ENCODE measurements around the gene EHMT1.

The EHMT1 gene

DNA sequence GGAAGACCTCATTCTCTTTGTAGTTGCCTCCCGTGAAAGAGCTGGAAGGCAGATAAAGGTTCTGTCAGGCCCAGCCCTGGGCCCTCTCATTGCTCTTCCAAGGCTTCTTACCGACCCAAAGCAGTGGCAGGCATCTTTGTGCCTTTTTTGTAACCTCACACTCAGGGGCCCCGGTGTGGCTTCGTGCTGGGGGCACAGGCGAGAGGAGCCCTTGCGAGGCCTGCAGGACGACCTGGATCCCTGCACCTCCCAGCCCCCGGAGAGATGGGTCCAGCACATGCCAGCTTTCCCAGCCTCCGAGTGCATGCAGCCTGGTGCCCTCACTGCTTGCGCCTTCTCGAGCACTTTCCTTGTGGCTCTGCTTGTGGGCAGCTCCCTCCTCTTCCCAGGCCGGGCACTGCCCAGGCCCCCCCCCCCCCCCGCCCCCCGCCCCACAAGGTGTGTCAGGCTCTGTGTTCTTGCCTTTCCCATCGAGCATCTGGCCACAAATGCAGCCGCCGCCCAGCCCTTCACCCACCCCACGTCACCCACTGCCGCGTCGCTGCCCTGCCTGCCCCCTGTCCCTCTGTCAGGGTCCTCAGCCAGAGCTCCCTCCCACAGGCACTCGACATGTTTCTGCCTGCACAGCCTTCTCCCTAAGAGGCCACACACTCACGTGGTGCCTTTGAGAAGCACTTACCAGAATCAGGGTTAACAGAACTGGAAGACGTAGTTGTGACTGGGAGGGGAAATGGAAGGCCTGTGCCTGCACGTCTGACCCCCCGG is 195.0 kb downstream of the EHMT1 start:
- no peak for FAIRE-seq

DNA sequence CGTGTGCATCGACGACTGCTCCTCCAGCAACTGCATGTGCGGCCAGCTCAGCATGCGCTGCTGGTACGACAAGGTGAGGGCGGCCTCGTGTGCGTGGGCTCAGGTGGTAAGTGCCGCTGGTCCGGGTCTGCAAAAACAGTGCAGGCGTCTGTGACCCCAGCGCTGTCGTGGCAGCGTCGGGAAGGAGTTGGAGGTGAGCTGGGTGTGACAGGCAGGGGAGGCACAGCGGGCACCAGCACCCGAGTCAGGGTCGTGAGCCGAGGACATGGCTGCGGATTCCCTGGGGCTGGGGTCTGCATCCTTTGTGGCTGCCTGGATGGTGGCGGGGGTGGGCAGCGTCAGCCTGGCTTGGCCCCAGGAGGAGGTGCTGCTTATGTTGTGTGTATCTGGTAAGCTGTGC is 195.6 kb downstream of the EHMT1 start:
- FAIRE-seq, result no peak

DNA sequence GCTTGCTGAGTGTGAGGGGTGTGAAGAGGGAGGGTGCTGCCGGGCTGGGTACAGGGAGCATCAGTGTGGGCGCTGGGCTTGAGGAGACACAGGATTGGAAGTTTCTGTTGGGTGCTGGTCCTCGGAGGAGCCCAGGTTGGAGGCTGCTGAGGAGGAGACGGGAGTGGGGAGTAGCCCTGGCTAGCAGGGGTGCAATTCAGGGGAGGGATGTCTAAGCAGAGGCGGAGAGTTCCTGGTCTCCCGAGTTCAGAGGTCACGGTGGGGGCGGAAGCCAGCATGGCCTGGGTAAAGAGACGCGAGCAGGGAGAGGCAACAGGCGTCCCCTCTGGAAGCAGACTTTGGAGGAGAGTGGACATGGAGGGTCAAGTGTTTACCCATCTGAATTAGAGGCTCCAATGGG is 196.0 kb downstream of the EHMT1 start:
- no peak for FAIRE-seq

DNA sequence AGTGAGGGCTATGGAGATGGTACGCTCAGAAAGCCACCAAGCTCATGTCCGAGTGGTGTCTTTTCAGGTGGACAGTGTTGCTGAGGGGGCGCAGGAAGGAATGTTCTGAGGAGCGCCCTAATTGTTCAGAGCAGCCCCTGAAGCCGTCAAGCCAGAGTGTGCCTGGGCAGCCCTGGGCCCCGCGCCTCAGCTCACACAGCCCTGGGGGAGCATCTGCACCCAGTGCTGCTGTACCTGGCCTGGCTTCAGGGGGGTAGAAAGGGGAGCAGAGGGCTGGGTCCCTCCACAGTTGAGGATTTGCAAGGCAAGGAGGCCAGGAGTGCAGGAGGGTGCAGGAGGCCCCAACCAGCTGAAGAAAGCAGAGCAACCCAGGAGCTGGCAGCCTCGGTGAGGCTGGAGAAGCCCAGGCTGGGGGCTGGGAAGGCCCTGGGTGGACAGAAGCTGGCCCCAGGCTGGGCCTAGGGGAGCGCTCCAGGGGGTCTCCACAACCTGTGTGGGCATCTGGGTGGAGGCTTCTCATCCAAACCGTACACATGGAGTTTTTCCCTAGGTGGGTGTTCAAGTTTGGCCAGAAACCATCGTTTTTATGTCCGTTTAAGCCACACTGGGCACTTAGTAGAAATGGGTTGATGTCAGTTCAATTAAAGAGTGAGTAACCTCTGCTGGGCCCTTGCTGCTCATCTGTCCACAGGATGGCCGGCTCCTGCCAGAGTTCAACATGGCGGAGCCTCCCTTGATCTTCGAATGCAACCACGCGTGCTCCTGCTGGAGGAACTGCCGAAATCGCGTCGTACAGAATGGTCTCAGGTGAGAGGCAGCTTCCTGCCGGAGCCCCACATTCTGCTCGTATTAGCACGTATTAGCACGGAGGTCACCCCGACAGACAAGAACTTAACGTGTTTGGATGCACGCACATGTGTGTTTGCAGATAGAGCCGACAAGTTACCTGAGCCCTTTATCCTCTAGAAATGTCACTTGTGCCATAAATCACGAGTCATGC is 196.8 kb downstream of the EHMT1 start:
- no peak for FAIRE-seq

DNA sequence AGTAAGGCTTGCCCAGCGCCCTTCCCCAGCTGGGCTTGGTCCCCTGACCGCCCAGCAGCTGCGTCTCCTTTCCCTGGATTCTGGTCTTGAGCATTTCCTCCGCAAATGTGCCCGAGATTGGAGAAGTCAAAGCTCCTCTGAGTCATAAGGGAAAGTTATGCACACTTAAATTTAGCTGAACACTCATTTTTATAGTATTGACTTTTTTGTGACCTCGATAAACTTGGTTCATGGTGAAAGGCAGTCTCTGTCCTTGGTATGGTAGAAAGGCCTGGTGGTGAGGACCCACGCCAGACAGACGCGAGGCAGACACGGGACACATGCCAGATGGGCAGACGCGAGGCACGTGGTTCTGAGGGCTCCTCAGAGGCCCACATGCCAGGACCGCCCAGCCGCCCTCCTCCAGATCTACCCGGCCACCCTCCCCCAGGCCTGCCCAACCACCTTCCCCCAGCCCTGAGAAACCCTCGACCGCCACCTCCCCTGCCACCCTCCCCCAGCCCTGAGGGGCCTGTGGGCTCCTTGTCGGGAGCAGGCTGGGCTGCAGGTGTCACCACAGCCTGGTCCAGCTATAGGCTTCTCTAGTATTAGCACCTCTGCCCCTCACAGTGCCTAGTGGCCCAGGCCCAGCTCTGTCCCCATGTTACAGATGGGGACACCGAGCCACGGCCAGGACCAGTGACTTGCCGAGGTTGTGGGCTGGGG is 197.9 kb downstream of the EHMT1 start:
- FAIRE-seq, result no peak

DNA sequence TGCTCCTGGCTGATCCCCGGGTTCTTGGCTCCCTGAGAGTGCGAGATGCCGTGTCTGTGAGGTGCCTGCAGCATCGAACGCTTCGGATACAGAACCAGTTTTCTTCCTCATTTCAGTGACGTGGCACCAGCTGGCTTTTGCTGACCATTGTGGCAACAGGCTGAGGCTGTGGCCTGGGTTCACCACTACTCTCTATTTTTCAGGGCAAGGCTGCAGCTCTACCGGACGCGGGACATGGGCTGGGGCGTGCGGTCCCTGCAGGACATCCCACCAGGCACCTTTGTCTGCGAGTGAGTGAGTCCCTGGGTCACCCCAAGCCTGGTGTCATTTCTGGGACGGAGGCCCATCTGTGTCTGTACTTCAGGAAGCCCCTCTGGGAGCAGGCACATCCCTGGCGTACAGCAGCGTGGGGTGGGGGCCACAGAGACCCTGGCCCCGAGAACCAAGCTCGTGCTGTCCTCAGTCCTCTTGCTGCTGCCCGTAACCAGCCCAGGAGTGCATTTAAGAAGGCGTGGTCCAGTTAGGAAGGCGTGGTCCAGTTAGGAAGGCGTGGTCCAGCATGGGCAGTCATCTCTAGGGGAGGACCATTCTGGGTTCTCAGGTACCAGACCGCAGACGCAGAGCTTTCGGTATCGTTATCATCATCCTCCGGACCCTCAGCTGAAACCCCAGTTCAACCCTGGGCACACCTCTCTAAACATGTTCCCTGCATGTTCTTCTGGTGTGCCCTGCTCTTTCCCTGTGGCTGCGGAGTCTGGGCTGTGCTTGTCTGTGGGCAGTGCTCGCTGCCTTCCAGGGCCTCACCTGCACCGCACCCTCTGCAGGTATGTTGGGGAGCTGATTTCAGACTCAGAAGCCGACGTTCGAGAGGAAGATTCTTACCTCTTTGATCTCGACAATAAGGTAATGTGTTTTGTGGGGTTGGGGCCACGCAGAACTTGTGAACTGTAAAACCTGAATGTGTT is 198.7 kb downstream of the EHMT1 start:
- FAIRE-seq, result no peak

DNA sequence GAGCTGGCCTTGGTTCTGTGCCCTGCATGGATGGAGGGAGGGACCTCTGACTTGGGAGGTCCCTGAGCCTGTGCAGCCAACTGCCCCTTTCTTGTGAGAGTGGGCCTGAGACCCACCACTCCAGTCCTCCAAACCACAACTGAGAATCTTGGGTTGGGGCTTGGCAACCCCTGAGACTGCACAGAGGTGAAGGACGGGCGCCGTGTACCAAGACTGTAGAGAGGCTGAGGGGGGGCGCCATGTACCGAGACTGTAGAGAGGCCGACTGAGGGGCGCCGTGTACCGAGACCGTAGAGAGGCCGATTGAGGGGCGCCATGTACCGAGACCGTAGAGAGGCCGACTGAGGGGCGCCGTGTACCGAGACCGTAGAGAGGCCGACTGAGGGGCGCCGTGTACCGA is 199.5 kb downstream of the EHMT1 start:
- FAIRE-seq, result no peak

DNA sequence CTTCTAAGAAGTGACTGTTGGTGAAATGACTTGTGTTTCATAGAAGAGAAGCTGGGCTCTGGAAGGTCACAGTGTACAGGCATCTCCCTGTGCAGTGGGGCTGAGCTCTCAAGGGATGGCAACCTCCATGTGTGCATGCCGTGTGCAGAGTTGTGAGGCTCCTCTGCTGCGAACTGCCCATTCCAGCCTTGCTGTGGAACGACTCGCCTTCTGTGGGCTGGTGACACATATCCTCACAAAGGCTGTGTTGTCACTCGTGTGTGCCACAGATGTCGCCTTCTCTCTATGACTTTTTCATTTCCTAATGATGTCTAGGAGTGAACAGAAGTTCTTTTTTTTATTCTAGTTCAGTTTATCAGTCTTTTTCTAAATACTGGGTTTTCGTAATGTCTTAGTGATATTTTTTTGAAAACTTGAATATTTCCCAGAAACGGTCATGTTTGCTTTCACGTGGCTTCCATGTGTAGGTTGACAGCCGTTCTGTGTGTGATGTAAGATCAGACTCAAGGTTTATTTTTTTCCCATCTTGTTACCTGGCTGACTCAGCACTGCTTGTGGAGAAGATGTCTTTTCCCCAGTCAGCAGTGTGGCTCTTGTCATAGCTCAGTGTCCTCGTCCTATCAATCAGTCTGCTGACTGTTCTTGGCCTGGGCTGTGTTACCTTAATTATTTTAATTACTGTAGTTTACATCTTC is 201.5 kb downstream of the EHMT1 start:
- FAIRE-seq, result no peak

DNA sequence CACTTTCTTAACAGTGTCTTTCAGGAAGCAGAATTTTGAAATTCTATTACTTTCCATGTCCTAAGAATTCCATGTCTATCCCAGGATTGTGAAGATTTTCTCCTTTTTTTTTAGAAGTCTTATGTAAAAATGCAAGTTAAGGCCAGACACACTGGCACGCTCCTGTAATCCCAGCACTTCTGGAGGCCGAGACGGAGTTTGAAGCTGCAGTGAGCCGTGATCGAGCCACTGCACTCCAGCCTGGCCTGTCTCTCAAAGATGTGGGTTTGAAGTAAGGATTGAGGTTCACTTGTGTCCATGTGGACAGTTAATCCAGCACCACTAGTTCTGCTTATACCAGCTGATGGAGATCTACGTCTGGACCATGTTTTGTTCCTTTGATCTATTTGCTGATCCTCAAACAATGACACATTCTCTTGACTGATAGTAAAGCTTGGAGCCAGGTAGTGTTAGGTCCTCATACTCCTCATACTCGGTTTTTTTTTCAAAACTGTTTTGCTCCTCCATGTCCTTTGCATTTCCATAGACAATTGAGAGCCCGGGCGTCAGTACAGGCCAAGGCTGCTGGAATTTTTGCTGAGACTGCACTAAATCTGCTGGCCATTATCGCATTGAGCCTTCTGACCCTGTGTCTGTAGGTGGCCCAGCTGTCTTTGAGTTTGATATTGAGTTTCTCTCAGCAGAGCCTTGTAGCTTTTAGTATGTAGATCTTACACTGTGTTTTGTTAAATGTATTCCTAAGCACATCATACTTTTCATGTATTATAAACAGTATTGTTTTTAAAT is 205.4 kb downstream of the EHMT1 start:
- FAIRE-seq, result no peak

DNA sequence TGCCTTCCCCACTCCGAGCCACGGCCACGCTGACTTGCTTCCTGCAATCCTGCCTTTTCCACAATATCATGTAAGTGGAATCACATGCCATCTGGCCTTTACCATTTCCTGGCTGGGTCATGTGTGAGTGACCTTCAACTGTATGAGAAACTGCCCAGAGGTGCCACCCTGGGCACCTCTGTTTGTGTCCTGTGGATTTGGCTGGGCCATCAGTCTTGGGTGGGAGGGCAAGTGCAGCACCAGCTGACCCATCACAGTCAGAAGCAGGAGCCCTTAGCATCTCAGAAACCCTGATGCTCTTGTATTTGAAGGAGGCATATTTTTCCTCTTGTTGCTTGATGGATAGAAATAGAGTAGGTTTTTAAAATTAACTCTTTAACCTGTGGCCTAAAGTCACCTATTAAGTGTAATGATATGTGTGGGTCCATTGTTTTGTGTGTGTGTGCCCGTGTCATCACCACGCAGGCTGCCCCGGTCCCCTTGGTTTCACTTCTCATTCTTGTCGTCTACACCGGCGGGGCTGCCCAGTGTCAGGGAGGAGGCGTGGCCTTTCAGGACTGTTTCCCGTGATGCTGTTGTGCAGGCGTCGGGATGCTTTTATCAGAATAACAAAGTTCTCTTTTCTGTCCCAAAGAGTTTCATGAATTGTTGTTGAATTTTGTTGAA is 206.7 kb downstream of the EHMT1 start:
- no peak for FAIRE-seq

DNA sequence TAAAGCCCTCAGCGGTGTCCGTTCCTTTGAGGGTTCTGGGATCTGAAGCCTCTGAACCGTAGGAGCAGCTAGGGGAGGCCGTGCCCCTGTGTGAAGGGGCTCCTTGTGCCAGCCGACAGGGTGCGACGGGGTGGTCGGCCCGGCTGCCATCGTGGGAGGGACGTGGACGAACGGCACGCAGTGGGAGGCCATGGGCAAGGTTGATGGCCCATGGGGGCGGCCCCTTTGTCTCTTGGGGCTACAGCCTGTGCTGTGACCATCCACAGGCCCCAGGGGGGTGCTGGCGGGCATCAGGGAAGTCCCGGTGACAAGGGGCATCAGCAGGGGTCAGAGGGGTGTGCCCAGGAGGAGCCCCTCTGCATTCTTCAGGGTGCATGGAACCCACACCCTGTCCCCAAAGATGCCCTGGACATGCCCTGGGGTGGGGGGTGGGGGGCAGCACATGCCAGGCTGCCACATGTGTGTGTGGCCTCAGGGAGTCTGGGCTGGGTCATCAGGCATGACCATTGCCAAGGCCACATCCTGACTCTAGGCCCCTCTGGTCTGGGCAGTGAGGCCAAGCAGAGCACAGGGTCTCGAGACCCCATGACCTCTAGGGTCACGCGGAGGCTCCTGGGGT is 209.2 kb downstream of the EHMT1 start:
- FAIRE-seq, result no peak

DNA sequence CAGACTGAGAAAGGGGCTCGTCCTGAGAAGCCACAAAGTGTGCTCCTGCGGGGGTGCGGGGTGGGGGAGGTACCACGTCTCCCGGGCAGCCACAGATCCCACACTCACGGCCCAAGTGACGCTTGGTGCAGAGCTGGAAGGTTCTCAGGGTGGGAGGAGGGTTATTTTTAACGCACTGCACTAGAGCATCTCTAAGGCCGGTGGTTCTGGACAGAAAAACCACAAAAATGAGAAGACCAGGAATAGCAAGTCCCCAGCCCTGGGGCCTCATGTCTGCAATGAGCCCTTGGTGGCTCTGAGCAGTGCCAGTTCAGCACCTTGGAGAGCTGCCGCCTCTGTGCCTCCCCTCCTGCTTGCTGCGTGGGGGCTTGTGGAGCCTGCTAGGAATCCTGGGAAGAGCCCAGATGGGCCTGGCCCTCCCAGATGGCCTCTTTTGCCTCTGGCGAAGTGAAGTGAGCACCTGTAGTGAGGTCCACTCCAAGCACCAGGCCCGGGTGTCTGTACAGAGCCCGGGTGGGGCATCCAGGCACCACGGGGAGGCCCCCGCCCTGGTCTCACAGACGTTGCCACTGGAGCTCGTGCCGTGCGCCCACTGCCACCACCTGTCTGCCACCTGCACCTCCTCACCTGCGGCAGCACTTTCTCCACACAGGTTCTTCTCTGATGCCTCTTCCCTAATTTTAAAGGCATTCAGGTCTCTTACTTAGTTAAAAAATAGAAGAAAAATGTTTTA is 209.9 kb downstream of the EHMT1 start:
- no peak for FAIRE-seq

DNA sequence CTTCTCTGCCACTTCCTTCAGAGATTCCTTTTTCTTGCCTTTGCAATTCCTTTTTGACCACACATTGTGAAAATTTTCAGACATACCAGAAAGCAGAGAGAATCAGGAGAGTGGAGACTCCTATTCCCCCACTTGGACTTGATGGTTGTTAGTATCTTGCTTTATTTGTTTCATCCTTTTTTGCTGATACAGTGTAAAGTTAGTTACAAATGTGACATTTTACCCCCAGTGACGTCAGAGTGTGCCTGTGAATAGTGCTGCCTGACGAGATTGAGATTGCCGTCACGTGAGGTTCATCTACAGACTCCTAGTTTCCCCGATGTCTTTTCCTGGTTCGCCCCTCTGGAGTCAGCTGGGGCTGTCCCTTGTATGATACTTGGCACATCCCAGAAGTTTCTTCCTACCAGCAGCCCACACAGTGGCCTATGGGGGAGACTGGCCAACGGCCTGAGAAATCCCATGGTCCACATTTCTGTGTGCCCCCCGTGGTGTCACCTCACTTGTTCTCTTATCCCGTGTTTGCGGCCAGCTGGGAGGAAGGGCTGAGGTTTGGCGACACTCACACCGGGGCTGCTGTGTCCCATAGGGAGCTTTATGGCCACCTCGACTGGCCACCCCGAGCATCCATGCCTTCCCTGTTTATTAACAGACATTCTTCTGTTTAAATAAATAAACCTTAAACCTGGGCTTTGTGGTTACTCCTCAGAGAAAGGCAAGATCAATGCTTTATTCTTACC is 210.6 kb downstream of the EHMT1 start:
- FAIRE-seq, result no peak

DNA sequence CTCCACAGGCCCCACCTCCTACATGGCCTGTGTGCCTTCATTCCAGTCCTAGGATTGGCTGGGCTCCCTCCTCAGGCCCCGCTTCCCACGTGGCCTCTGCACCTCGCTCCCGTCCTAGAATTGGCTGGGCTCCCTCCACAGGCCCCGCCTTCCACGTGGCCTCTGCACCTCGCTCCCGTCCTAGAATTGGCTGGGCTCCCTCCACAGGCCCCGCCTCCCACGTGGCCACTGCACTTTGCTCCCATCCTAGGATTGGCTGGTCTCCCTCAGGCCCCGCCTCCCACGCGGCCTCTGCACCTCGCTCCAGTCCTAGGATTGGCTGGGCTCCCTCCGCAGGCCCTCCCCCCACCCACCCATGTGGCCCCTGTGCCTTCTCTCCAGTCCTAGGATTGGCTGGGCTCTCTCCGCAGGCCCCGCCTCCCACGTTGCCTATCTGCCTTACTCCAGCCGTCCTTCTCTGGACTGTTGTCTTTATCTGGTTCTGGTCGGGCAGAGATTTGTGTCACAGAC is 213.4 kb downstream of the EHMT1 start:
- no peak for FAIRE-seq

DNA sequence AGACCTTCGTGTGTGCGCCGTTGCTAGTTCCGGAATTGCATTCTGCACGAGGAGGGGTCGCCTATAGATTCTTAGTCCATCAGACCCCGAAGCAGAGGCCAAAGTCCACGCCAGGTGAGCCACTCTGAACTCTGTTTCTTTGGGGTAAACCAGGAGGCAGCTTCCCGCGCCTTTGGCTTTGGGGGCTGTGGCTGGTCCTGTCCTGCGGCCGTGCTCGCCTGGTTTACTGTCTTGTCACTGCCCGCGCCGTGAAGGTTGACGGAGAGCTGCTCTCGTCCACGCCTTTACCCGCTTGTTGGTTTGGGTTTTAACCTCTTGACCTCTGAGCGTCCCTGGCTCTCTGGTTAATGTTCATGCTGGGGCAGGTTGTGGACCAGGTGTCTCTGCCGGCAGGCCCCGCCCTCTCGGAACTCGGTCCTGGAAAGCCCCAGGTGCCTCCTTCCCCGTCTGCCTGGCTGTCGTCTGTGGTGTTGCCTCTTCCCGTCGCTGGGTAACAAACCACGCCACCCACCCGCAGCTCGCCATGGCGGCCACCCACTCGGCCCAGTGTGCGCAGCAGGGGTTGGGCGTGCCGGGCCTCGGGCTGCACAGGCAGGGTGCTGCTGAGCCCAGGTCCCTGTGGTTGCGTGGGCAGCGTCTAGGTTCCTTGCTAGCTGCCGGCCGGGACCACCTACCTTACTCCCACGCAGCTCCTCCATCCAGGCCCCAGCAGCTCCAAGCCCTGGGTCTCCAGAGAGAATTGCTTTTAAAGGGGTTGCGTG is 214.2 kb downstream of the EHMT1 start:
- no peak for FAIRE-seq

DNA sequence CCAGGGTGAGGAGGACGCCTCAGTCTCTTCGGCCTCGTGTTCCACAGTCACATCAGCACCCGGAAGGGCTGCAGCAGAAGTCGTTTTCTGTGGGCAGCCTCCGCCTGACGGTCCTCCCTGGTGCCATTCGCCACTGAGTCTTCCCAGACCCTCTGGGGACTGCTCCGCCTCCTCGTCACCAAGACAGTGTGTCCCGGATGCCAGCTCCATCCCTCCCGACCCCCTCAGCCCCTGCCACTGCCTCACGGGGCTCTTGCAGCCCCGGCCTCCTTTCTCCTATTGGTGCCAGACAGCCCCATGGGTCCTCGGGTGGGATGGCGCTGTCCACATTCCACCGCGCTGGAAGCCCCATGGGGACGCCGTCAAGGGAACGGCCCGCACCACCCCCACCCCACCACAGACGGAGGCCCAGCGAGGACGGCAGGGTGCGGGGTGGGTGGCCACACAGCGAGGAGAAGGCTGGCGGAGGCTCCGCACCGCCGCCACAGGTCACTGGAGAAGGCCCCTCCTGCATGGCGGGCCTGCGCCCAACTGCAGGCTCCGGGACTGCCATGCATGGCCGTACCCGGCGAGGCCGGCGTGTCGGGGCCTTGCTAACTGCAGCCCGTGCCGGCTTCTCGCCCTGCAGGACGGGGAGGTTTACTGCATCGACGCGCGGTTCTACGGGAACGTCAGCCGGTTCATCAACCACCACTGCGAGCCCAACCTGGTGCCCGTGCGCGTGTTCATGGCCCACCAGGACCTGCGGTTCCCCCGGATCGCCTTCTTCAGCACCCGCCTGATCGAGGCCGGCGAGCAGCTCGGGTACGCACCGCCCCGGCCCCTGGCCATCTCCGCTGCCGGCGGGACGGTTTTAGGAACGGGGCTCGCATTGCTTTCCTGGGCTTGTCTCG is 215.2 kb downstream of the EHMT1 start:
- FAIRE-seq, result no peak
